NCI-H1694 treated with DMSO at 0.1 percent for 48 hours (cell line): ENCODE measurements around the gene H2AZ2.
"Not testable (repeated sequence)": the region's sequence is repeated elsewhere in the genome, so short reads cannot be mapped to it uniquely, and the experiment has no call there.

Experiments used
- DNase-seq: peaks from one replicate; lab custom pipeline; 2025; lab: John Stamatoyannopoulos, UW

Gene H2AZ2

GRCh38 chr7:44847920-44848634 is at the start of gene H2AZ2:
H2AZ2 (minus strand) TSS chr7:44848087; CDS start chr7:44847971, 116 bp downstream.
- DNase-seq = peak; percentile 99

GRCh38 chr7:44897309-44897708 is 49.4 kb upstream of the H2AZ2 start:
- DNase-seq = no peak

GRCh38 chr7:44894888-44895580 is 47.1 kb upstream of the H2AZ2 start:
- no peak for DNase-seq

- no peak for DNase-seq
These were observed 45.9 kb upstream of the H2AZ2 start for GRCh38 chr7:44893710-44894234.

- no peak for DNase-seq
These were observed 43.9 kb upstream of the H2AZ2 start for GRCh38 chr7:44891791-44892190.

GRCh38 chr7:44891372-44891771 is 43.5 kb upstream of the H2AZ2 start:
- no peak for DNase-seq

GRCh38 chr7:44889086-44889781 is 41.3 kb upstream of the H2AZ2 start:
- no peak for DNase-seq

GRCh38 chr7:44887293-44887692 is 39.4 kb upstream of the H2AZ2 start:
- DNase-seq = no peak

GRCh38 chr7:44885394-44886317 is 37.8 kb upstream of the H2AZ2 start, which contains the start of gene PURB:
PURB (minus strand) TSS chr7:44885530; CDS start chr7:44885348, 182 bp downstream.
- DNase-seq = peak; percentile 80

GRCh38 chr7:44884621-44885393 is 36.9 kb upstream of the H2AZ2 start:
- no peak for DNase-seq

- DNase-seq = no peak
These were observed 36.2 kb upstream of the H2AZ2 start for GRCh38 chr7:44883961-44884620.

- DNase-seq = no peak
These were observed 35.0 kb upstream of the H2AZ2 start for GRCh38 chr7:44882899-44883298.

GRCh38 chr7:44881610-44882009 is 33.7 kb upstream of the H2AZ2 start:
- no peak for DNase-seq

GRCh38 chr7:44881066-44881600 is 33.2 kb upstream of the H2AZ2 start:
- no peak for DNase-seq

- DNase-seq = no peak
These were observed 32.6 kb upstream of the H2AZ2 start for GRCh38 chr7:44880317-44881018.

GRCh38 chr7:44876393-44876792 is 28.5 kb upstream of the H2AZ2 start:
- no peak for DNase-seq

GRCh38 chr7:44875241-44875640 is 27.4 kb upstream of the H2AZ2 start:
- DNase-seq = no peak

GRCh38 chr7:44872787-44873186 is 24.9 kb upstream of the H2AZ2 start:
- DNase-seq = no peak

GRCh38 chr7:44871918-44872317 is 24.0 kb upstream of the H2AZ2 start:
- not testable (repeated sequence) for DNase-seq
